ENCODE results near the gene MEOX1. TPM values are rescaled to one million over a fixed set of nuclear protein-coding genes. Genes with fewer than 3 reads are reported as not detected.

Gene MEOX1
- total and polyA plus RNA-seq, 2 of the 13 experiments (the other 11 are each of a cell fraction or from before 2014, with no cell fraction given) = not detected

GRCh38 chr17:43667506-43667905, 5.8 kb upstream of the MEOX1 start (continued):
- TF ChIP-seq RNF2 (conservative IDR thresholded peaks at IDR 0.05; ENCODE audit: low read depth) (no peak), MAX (IDR thresholded peaks at IDR 0.05) (no peak), ZNF124 (CRISPR knock-in tag; IDR thresholded peaks at IDR 0.05) (peak; percentile 30; the same call in 1 of the 2 replicates), HOXA5 (CRISPR knock-in tag; IDR thresholded peaks at IDR 0.05) (peak; percentile 48), ZNF710 (CRISPR knock-in tag; IDR thresholded peaks at IDR 0.05; ENCODE audit: borderline replicate concordance) (peak; percentile 76; the same call in 1 of the 2 replicates), SMAD3 (CRISPR knock-in tag; IDR thresholded peaks at IDR 0.05) (peak; percentile 45; the same call in 1 of the 2 replicates), ZBTB25 (CRISPR knock-in tag; IDR thresholded peaks at IDR 0.05) (0 out of 2 replicates have a peak, but pooled peaks have one; percentile 41), ARID3A (IDR thresholded peaks at IDR 0.05; ENCODE audit: low read depth, low read length) (peak; percentile 64; the same call in 1 of the 2 replicates), TFDP2 (CRISPR knock-in tag; IDR thresholded peaks at IDR 0.05) (no peak), RFXAP (CRISPR knock-in tag; IDR thresholded peaks at IDR 0.05; ENCODE audit: borderline replicate concordance) (0 out of 2 replicates have a peak, but pooled peaks have one; percentile 59), ZMYM3 (CRISPR knock-in tag; IDR thresholded peaks at IDR 0.05) (peak; percentile 94), ZBTB39 (CRISPR knock-in tag; IDR thresholded peaks at IDR 0.05) (no peak), DMAP1 (CRISPR knock-in tag; IDR thresholded peaks at IDR 0.05) (peak; percentile 40; the same call in 1 of the 2 replicates), SAP130 (CRISPR knock-in tag; IDR thresholded peaks at IDR 0.05; ENCODE audit: low read depth) (peak; percentile 42), ZNF788 (CRISPR knock-in tag; IDR thresholded peaks at IDR 0.05; ENCODE audit: borderline replicate concordance) (peak; percentile 71; the same call in 1 of the 2 replicates), ZEB1 (IDR thresholded peaks at IDR 0.05; ENCODE audit: insufficient replicate concordance, low read depth) (peak; percentile 73), RARA (CRISPR knock-in tag; IDR thresholded peaks at IDR 0.05) (peak; percentile 91), ZFX (CRISPR knock-in tag; IDR thresholded peaks at IDR 0.05; ENCODE audit: low read depth) (peak; percentile 34; the same call in 1 of the 2 replicates), ESRRA (CRISPR knock-in tag; IDR thresholded peaks at IDR 0.05; ENCODE audit: low read depth) (peak; percentile 57; the same call in 1 of the 2 replicates), TAF15 (IDR thresholded peaks at IDR 0.05; ENCODE audit: low read depth, low read length, poor library complexity, severe bottlenecking) (no peak), ZNF143 (CRISPR knock-in tag; IDR thresholded peaks at IDR 0.05) (0 out of 2 replicates have a peak, but pooled peaks have one; percentile 2), HMG20B (CRISPR knock-in tag; conservative IDR thresholded peaks at IDR 0.05) (peak; percentile 80; the same call in 1 of the 2 replicates), HDAC2 (CRISPR knock-in tag; IDR thresholded peaks at IDR 0.05) (peak; percentile 79; the same call in 1 of the 2 replicates)
